ENCODE data around the gene ABCA2.

DNA sequence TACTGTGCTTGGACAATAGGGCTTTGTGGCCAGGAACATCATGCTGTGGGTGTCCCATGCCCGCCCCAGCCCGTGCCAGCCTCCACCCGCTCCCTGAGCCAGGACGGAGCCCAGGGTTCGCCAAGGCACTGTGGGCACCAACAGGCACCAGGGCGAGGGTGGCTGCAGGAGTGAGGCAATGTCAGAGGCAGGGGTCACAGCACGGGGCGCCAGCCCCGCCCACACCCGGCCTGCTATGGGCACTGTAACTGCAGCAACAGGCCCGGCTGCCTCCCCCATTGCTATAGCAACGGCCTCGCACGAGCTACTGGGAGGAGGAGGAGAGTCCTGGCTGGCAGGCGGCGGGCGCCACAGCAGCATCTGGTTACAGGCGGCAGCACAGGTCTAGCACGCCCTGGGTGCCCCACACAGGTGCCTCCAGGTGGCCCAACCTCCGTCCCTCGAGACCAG is 2.5 kb downstream of the ABCA2 start:
- TF ChIP-seq, protein P1, sequence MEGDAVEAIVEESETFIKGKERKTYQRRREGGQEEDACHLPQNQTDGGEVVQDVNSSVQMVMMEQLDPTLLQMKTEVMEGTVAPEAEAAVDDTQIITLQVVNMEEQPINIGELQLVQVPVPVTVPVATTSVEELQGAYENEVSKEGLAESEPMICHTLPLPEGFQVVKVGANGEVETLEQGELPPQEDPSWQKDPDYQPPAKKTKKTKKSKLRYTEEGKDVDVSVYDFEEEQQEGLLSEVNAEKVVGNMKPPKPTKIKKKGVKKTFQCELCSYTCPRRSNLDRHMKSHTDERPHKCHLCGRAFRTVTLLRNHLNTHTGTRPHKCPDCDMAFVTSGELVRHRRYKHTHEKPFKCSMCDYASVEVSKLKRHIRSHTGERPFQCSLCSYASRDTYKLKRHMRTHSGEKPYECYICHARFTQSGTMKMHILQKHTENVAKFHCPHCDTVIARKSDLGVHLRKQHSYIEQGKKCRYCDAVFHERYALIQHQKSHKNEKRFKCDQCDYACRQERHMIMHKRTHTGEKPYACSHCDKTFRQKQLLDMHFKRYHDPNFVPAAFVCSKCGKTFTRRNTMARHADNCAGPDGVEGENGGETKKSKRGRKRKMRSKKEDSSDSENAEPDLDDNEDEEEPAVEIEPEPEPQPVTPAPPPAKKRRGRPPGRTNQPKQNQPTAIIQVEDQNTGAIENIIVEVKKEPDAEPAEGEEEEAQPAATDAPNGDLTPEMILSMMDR (conservative IDR thresholded peaks at IDR 0.05) = no peak; the same call in 1 of the 2 replicates
- TF ChIP-seq ZFX (IDR thresholded peaks at IDR 0.05) = no peak

Data from C4-2B (cell line).